Fibroblast of lung (primary cell): ENCODE results near the gene RAD23B.

Source experiments
- CTCF ChIP-seq, 2 donors: IDR thresholded peaks in 1 of 2; conservative IDR thresholded peaks in 1 of 2; 1 replicate in 1 of 2; 2 replicates in 1 of 2; pipeline ENCODE4 v1.5.1; 2011 to 2012; ENCODE audit warnings: low read length in 2 of 2, control low read depth in 1 of 2, inconsistent platforms in 1 of 2, low read depth in 1 of 2, mild to moderate bottlenecking in 1 of 2
- EZH2 ChIP-seq: IDR thresholded peaks from 2 replicates; pipeline ENCODE4 v1.5.1; 2012; ENCODE audit warnings: low read length, control low read depth, mild to moderate bottlenecking; ENCODE audit errors: missing control alignments

DNA sequence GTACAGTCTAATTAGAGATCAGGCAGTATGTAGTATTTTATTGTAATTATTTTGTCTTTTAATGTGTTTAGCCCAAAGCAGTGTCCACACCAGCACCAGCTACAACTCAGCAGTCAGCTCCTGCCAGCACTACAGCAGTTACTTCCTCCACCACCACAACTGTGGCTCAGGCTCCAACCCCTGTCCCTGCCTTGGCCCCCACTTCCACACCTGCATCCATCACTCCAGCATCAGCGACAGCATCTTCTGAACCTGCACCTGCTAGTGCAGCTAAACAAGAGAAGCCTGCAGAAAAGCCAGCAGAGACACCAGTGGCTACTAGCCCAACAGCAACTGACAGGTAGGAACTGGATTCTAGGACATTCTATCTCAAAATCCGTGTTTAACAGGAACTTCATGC lies 23.2 kb downstream of the RAD23B start:
- no peak for TF ChIP-seq CTCF (conservative IDR thresholded peaks at IDR 0.05 in 1 of 2, IDR thresholded peaks at IDR 0.05 in 1 of 2; ENCODE audit: low read depth in 1 of 2, low read length in 2 of 2)
- TF ChIP-seq EZH2 = no peak
